BJ (cell line): ENCODE measurements around the gene IRAK1BP1. TPM values are rescaled to one million over a fixed set of nuclear protein-coding genes. Genes with fewer than 3 reads are reported as not detected.
A peak's percentile ranks its signal among the peaks of the same experiment; 100 is the strongest.

Experiments used
- CTCF ChIA-PET: fragments of 350-600 bp; formaldehyde crosslinking; extraction: SDS; loops from one replicate; lab custom pipeline; 2021; ENCODE audit warnings: antibody characterized with exemption, inconsistent platforms; lab: Yijun Ruan, JAX
- POLR2A ChIA-PET: fragments of 300-600 bp; sonication (Branson Sonifier 250); formaldehyde crosslinking; extraction: SDS; loops from one replicate; lab custom pipeline; 2021; ENCODE audit warnings: antibody characterized with exemption; lab: Charles Lee
- DNase-seq: peaks from one replicate; pipeline ENCODE4 v3.0.0-alpha.2; 2011; ENCODE audit warnings: low read depth
- H3K27me3 ChIP-seq: 2 replicates; pipeline ENCODE4 v1.6.0; 2011; ENCODE audit warnings: low read length; ENCODE audit not compliant: control insufficient read depth, insufficient read depth
- H3K36me3 ChIP-seq: 2 replicates; pipeline ENCODE4 v1.5.1; 2011; ENCODE audit warnings: low read length; ENCODE audit not compliant: control insufficient read depth, insufficient read depth
- H3K4me3 ChIP-seq: 2 replicates; pipeline ENCODE4 v1.5.1; 2011; ENCODE audit warnings: low read depth, mild to moderate bottlenecking, control low read depth, low read length
- CTCF ChIP-seq: IDR thresholded peaks from 2 replicates; pipeline ENCODE4 v1.5.1; 2011; ENCODE audit warnings: low read depth, mild to moderate bottlenecking, control low read depth, inconsistent platforms, low read length, moderate library complexity; ENCODE audit not compliant: insufficient read depth
- polyA minus RNA-seq: library from RNA; depleted of rRNA, polyadenylated mRNA; stranded (reverse); fragments of >200 nt; gene quantifications from 2 replicates; pipeline ENCODE4 v1.2.3, GENCODE V29; 2011; rRNA and poly(A)+ RNA removed
- polyA plus RNA-seq: library from polyadenylated mRNA; depleted of rRNA; stranded (reverse); fragments of >200 nt; gene quantifications from 2 replicates; pipeline ENCODE4 v1.2.3, GENCODE V29; 2011; rRNA removed

IRAK1BP1 gene
- polyA plus RNA-seq: 1.4 and 2.9 TPM in 2 replicates
- polyA minus RNA-seq: 2.2 and 3.0 TPM in 2 replicates

- no peaks in the 10 kb centered on the region for H3K27me3 ChIP-seq
- H3K4me3 ChIP-seq: peak within 1 kb of the TSS; percentile 62
- TF ChIP-seq CTCF: peak; percentile 18; the same call in 1 of the 2 replicates
- no peaks in the 10 kb centered on the region for H3K36me3 ChIP-seq
- CTCF ChIA-PET: no interaction called here
- DNase-seq: peak; percentile 29
- POLR2A ChIA-PET: no interaction called here
Measured at GRCh38 chr6:78867370-78868040, at the start of gene IRAK1BP1. Gene IRAK1BP1 (plus strand): TSS chr6:78867551. CDS start chr6:78867577, 26 bp downstream.

- H3K36me3 ChIP-seq: no peaks in the 10 kb centered on the region
- ChIA-PET CTCF (interaction anchor here (1.9 kb wide), 1 partner anchor 14 kb away, joined by 13 read pairs; no protein-coding TSS in a partner anchor), POLR2A (no interaction called here)
- DNase-seq: no peak
- H3K27me3 ChIP-seq: no peaks in the 10 kb centered on the region
- TF ChIP-seq CTCF: no peak
- no peak overlapping the region for H3K4me3 ChIP-seq
Measured at GRCh38 chr6:78824045-78824444, 43.3 kb upstream of the IRAK1BP1 start.

- no peak for DNase-seq
- ChIA-PET CTCF (interaction anchor here (3.4 kb wide), 1 partner anchor 19 kb away, joined by 13 read pairs; no protein-coding TSS in a partner anchor), POLR2A (no interaction called here)
- Histone ChIP-seq H3K36me3 (no peaks in the 10 kb centered on the region), H3K27me3 (no peaks in the 10 kb centered on the region), H3K4me3 (no peak overlapping the region)
- no peak for TF ChIP-seq CTCF
Measured at GRCh38 chr6:78829407-78829806, 37.9 kb upstream of the IRAK1BP1 start.

GRCh38 chr6:78830805-78831204 lies 36.5 kb upstream of the IRAK1BP1 start:
- no peaks in the 10 kb centered on the region for H3K36me3 ChIP-seq
- no peak for DNase-seq
- TF ChIP-seq CTCF: no peak
- no peak overlapping the region for H3K4me3 ChIP-seq
- H3K27me3 ChIP-seq: no peaks in the 10 kb centered on the region
- ChIA-PET POLR2A (no interaction called here), CTCF (interaction anchor here (0.7 kb wide), 1 partner anchor 218 kb away, joined by 3 read pairs; no protein-coding TSS in a partner anchor)

GRCh38 chr6:78831492-78831891 lies 35.9 kb upstream of the IRAK1BP1 start:
- POLR2A ChIA-PET: no interaction called here
- H3K4me3 ChIP-seq: no peak overlapping the region
- DNase-seq: no peak
- TF ChIP-seq CTCF: no peak
- H3K27me3 ChIP-seq: no peaks in the 10 kb centered on the region
- H3K36me3 ChIP-seq: no peaks in the 10 kb centered on the region
- CTCF ChIA-PET: no interaction called here
